Mesenteric fat pad (tissue), 1 donor: ENCODE results near the gene BAHCC1. TPM values are rescaled to one million over a fixed set of nuclear protein-coding genes. Genes with fewer than 3 reads are reported as not detected.

Experiments used
- DNase-seq: peaks from one replicate; pipeline ENCODE4 v3.0.0-alpha.2; 2020; ENCODE audit warnings: low spot score
- total RNA-seq: library from RNA; stranded (reverse); fragmentation: NEBNext Ultra II Directional; extraction: Animal tissue kit (Norgen Biotek cat#: 25700); gene quantifications from one replicate; pipeline ENCODE4 v1.2.1, GENCODE V29; 2021
- donor health status: DM: yes; HTN: yes; CAD: no.

BAHCC1 gene
- total RNA-seq, 1 donor from 2014 or later: 11.0 TPM

GRCh38 chr17:81397314-81398175 is 2.3 kb downstream of the BAHCC1 start:
- DNase-seq: no peak

- no peak for DNase-seq
Observed at GRCh38 chr17:81398176-81398831, 3.0 kb downstream of the BAHCC1 start.

- no peak for DNase-seq
Observed at GRCh38 chr17:81398832-81399411, 3.7 kb downstream of the BAHCC1 start.

- no peak for DNase-seq
Observed at GRCh38 chr17:81399481-81400153, 4.4 kb downstream of the BAHCC1 start.

- no peak for DNase-seq
Observed at GRCh38 chr17:81400154-81400977, 5.1 kb downstream of the BAHCC1 start.

GRCh38 chr17:81400996-81401722 is 5.9 kb downstream of the BAHCC1 start:
- no peak for DNase-seq

- DNase-seq: no peak
Observed at GRCh38 chr17:81401723-81402529, 6.7 kb downstream of the BAHCC1 start.

GRCh38 chr17:81402530-81402941 is 7.3 kb downstream of the BAHCC1 start:
- no peak for DNase-seq

- DNase-seq: no peak
Observed at GRCh38 chr17:81402981-81403467, 7.8 kb downstream of the BAHCC1 start.

GRCh38 chr17:81403671-81404534 is 8.6 kb downstream of the BAHCC1 start:
- DNase-seq: no peak

GRCh38 chr17:81404558-81405165 is 9.4 kb downstream of the BAHCC1 start:
- no peak for DNase-seq

GRCh38 chr17:81405411-81405872 is 10.2 kb downstream of the BAHCC1 start:
- no peak for DNase-seq

GRCh38 chr17:81406117-81406953 is 11.1 kb downstream of the BAHCC1 start:
- no peak for DNase-seq

- no peak for DNase-seq
Observed at GRCh38 chr17:81408049-81408448, 12.8 kb downstream of the BAHCC1 start.

- DNase-seq: no peak
Observed at GRCh38 chr17:81409190-81409935, 14.1 kb downstream of the BAHCC1 start.

GRCh38 chr17:81410852-81411251 is 15.6 kb downstream of the BAHCC1 start:
- DNase-seq: no peak
